Fibroblast of villous mesenchyme (primary cell): Measurements from ENCODE around the gene ZXDC. TPM values are rescaled to one million over a fixed set of nuclear protein-coding genes. Genes with fewer than 3 reads are reported as not detected.
A peak's percentile ranks its signal among the peaks of the same experiment; 100 is the strongest.

Experiments
- DNase-seq: peaks from one replicate; pipeline ENCODE4 v3.0.0-alpha.2; 2010; ENCODE audit warnings: low read depth
- H3K4me3 ChIP-seq: 2 replicates; pipeline ENCODE4 v1.5.1; 2011; ENCODE audit warnings: low read depth, mild to moderate bottlenecking, low read length
- total RNA-seq: library from RNA; depleted of rRNA; stranded (reverse); fragments of >200 nt; gene quantifications from 2 replicates; pipeline ENCODE4 v1.2.3, GENCODE V29; 2012
- TF ChIP-seq, protein P1 (sequence below): IDR thresholded peaks from 2 replicates; pipeline ENCODE4 v1.5.1; 2012; ENCODE audit warnings: low read depth, mild to moderate bottlenecking, low read length; ENCODE audit not compliant: insufficient read depth

Gene ZXDC
- total RNA-seq, 1 donor, result 17.7 TPM

DNA sequence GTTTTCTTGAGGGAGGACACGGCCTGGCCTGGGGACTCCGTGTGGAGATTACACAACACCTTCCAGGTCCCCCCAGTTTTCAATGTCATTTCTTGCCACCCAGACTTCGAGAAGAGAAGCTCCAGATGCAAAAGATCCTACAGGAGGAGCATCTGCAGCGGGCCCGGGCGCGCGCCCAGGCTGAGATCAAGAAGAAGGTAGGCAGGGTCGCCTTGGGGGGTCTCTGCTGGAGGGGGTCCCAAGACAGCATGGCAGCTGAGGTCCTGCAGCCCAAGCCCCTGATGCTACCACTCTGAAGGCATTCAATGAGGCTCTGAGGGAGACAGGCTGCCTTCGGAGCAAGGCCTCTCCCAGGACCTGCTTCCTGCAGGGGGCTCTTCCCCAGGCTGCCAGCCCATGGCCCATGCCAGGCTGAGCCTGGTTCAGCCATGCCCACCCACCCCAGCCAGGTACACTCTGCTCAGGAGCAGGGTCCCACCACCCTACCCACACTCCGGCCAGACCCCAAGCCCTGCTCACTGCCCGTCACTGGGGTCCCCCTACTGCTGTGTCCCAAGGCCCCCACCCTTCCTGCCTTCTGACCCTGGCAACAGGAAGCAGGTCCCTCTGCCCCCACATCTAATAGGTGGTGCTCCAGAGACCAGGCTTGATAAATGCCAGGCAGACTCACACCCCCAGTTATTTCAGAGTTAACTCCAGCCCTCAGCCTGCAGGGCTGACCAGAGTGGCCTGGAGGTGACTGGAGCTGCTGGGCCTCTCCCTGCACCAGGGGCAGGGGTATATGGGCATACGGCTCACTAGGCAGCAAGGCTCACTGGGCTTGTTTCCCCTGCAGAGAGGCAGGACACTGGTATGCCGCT lies 40.0 kb downstream of the ZXDC start:
- no peak for DNase-seq
- TF ChIP-seq, protein P1, sequence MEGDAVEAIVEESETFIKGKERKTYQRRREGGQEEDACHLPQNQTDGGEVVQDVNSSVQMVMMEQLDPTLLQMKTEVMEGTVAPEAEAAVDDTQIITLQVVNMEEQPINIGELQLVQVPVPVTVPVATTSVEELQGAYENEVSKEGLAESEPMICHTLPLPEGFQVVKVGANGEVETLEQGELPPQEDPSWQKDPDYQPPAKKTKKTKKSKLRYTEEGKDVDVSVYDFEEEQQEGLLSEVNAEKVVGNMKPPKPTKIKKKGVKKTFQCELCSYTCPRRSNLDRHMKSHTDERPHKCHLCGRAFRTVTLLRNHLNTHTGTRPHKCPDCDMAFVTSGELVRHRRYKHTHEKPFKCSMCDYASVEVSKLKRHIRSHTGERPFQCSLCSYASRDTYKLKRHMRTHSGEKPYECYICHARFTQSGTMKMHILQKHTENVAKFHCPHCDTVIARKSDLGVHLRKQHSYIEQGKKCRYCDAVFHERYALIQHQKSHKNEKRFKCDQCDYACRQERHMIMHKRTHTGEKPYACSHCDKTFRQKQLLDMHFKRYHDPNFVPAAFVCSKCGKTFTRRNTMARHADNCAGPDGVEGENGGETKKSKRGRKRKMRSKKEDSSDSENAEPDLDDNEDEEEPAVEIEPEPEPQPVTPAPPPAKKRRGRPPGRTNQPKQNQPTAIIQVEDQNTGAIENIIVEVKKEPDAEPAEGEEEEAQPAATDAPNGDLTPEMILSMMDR, result no peak
- H3K4me3 ChIP-seq, result no peak overlapping the region

DNA sequence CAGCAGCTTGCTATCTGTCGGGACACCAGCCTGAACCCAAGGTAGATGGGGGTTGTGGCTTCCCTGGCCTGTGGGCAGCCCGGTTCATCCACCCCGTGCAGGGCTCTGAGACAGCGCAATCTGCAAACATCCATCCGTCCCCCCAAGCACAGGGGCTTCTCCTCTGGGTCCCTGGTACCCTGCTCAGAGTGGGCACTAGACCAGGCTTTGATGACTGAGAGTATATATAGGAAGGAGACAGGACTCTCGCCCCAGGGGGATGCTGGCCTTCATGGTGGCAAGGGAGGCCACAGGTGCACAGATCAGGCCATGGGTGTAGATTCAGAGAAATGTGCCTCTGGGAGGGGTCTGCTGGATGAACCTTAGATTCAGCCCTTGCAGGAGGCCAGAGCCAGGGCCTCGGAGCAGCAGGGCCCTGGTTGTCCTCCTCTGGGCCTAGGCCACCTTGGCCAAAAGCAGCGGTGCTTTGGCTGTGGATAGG lies 40.7 kb downstream of the ZXDC start:
- DNase-seq, result no peak
- H3K4me3 ChIP-seq, result no peak overlapping the region
- TF ChIP-seq, protein P1, result no peak

DNA sequence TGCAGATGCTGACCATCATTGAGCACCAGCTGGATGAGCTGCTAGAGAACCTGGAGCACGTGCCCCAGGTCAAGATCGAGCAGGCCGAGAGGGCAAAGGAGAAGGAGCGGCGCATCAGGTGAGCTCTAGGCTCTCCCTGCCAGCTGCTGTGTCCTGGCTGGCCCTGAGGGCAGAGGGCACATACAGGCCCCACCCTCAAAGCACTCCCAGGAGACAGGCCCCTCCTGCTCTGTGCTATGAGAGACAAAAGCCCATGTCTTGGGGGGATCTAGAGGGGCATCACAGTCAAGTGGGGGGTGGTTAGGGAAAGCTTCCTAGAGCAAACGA lies 41.5 kb downstream of the ZXDC start:
- no peak for DNase-seq
- no peak overlapping the region for H3K4me3 ChIP-seq
- TF ChIP-seq, protein P1, result no peak

DNA sequence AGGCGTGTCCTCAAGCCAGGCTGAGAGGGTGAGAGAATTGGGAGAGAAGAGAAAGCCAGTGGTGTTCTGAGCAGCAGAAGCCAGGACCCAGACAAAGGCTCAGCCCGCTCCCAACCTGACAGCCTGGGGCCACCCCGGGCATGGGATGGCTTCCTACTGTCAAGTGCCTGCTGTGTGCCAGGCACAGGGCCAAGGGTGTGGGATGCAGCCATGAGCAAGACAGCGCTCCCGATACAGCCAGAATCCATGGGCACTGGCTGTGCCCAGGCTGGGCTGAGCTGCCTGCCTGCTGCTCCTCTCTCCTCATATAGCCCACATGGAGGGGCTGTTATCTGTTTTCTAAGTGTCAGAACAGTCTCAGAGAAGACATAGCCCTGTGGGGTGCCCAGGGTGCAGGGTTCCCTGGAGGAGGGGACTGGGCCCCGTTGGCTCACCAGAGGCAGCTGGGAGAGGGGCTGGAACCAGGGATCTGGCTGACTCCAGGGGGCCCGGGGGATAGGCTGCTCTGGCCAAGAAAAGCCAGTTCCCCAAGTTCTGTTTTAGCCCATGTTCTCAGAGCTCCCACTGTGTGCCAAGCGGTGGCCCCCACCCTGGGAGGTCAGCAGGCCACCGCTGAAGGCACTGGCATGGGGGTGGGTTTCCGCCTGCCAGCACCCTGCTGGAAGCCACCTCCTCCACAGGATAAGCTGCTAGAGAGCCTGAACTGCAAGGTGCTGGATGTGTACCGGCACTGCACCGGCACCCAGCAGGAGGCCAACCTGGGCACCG lies 42.0 kb downstream of the ZXDC start:
- H3K4me3 ChIP-seq, result no peak overlapping the region
- no peak for DNase-seq
- TF ChIP-seq, protein P1, result no peak

DNA sequence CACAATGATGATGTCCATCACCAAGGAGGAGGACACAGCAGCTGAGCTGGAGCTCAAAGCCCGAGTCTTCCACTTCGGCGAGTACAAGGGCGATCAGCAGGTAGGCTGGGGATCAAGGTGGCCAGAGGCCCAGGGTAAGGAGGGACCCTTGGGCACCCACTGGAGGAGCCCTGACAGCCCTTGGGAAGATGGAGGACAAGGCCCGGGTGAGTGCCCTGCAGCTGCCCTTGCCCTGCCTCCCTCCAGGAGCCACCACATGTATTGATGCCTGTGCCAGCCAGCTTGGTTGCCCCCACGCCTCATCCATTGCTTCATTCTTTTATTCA lies 42.6 kb downstream of the ZXDC start:
- TF ChIP-seq, protein P1, result no peak
- H3K4me3 ChIP-seq, result no peak overlapping the region
- no peak for DNase-seq

DNA sequence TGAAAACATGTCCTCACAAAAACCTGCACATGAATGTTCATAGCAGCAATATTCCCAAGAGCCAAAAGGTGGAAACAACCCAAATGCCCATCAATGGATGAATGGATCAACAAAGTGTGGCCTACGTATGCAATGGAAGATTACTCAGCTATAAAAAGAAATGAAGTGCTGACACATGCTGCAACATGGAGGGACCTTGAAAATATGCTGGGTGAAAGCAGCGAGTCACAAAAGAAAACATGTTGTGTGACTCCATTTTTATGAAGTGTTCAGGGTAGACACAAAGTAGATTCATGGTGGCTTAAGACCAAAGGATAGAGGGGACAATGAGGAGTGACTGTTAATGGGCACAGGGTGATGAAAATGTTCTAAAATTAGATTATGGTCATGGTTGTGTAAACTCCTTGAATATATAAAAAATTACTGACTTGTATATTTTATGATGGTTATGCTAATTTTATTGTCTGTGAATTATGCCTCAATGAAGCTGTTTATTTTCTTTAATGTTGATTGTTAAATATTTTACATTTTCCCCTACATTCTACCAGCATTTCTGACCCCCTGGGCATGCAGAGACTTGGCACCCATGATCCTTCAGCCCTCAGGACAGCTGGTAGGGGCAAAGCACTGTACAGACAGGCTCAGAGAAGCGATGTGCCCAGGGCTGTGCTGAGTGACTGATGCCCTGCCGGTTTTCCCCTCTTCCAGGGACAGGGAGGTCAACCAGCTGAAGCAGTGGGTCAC lies 43.2 kb downstream of the ZXDC start:
- peak; percentile 3 for DNase-seq
- TF ChIP-seq, protein P1, result no peak
- H3K4me3 ChIP-seq, result no peak overlapping the region
